COLO668 (cell line): ENCODE results near the gene ZNF260.
A peak's percentile ranks its signal among the peaks of the same experiment; 100 is the strongest.

Experiments
- DNase-seq: peaks from one replicate; lab custom pipeline; 2025; ENCODE audit not compliant: unreplicated experiment; lab: John Stamatoyannopoulos, UW

The ZNF260 gene

GRCh38 chr19:36489920-36490415, 38.1 kb downstream of the ZNF260 start:
- peak; percentile 90 for DNase-seq

DNA sequence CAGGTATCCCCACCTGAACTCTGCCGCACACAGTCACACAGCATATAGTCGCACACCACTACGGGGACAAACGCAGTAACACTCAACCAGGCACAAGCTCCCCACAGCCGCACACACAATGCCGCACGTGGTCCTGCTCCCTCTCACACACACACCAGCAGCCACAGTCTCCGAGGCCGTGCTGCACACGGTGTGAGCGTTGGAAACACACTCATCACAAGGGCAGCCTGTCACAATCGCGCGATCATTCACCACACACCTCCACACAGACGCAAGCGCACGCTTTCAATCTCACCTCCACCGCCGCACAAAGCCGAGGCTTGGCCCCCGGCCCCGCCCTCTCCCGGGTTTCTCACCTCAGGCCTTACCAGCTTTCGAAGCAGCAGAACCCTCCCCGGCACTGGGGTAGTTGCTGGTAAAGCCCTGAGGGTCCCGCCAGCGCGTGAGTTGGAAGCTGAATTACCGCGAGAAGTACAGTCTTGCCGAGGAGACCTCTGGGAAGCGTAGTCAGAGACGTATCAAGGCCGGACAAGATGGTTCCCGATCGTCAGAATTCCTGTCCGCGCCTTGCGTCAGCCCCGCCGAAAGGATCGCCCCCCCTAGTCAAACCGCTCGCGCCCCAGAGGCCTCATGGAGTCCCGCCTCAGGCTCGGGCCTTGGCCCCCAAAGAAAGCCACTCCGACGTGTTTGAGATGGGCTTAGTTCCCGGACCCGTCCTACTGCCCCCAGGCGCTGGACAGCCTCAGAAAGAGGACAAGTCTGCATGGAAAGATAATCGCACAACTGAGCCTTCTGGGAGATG, 38.8 kb downstream of the ZNF260 start, which contains the start of gene ZNF566:
TSS of gene ZNF566 (minus strand) at position 444 of the 802 bp plus-strand sequence. CDS start 13,004 bp downstream, outside the sequence.
- DNase-seq, result peak; percentile 96

DNA sequence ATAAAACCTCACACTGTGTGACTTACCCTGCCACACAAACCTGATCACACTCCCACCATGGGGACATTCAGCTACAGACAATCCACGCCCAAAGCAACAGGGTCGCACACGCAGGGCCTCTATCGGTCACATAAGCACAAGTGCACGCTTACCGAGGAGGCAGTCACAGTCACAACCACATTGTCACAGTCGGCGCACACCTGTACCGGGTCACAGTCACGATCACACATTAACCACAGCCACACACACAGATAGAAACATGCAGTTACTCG, 39.3 kb downstream of the ZNF260 start:
- peak; percentile 51 for DNase-seq

DNA sequence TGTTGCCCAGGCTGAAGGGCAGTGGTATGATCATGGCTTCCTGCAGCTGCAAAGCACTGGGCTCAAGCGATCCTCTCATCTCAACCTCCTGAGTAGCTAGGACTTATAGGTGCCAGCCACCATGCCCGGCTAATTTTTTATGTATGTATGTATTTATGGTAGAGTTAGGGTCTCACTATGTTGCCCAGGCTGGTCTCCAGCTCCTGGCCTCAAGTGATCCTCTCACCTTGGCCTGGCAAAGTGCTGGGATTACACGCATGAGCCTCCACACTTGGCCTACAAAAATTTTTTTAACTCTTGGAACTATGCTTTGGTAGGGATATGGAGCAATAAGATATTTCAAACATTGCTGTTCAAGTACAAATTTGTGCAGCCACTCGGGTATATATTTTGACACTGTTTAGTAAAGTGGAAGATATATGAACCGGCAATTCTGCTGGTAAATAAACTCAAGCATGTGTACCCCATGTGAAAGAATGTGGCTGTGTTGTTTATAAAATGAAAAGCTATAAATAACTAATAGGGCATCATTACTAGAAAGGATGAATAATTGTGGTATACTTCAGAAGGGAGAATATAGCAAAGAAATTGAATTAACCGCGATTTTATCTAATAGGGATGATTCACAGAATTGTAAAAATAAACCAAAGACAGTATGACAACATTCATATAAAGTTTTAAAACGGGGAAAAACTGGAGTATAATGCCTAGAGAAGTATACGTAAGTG, 39.8 kb downstream of the ZNF260 start:
- DNase-seq, result no peak

DNA sequence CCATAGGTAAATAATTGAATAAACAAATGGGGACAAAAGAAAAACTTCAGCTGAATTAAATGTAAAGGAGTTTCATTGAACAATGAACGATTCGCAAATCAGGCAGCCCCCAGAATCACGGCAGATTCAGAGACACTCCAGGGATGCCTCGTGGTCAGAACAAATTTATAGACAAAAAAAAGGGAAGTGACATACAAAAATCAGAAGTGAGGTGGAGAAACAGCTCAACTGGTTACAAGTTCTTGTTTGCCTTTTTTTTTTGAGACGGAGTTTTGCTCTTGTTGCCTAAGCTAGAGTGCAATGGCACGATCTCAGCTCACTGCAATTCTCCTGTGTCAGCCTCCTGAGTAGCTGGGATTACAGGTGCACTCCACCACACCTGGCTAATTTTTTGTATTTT, 44.4 kb downstream of the ZNF260 start:
- DNase-seq, result no peak

- no peak for DNase-seq
These were observed 45.2 kb downstream of the ZNF260 start for GRCh38 chr19:36482876-36483275.
